ENCODE measurements around the gene GPR142.

DNA sequence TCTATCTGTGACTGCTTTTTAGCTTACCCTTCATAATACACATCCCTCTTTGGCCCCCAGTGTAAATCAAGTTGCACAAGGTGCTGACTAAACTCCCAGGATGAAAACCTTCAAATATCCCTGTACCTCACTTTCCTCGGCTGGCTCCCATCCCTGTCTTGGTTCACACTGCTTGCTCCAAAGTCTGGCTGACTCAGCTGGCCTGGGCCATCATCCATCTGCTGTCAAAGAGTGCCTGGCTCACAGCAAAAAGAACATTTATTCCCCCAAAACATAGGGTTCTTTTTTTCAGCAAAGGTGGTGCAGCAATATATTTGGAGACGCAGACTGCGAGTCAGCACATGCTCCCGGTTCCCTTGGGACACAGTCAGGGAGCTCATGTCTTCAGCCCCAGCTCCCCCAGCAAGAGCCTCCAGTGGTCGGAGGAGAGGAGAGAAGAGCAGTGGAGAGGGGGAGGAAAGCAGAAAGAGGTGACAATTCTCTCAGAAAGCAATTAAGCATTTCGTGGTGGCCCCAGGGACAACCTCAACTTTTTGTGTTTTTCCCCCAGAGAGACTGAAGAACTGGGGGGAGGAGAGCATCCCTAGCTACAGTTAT is 26.1 kb downstream of the GPR142 start:
- no peak for TF ChIP-seq CTCF (IDR thresholded peaks at IDR 0.05)
- no peak for TF ChIP-seq FOXM1 (IDR thresholded peaks at IDR 0.05; ENCODE audit: low read depth)

All from SK-N-SH (cell line).